GM12878 (cell line): Measurements from ENCODE around the gene PRDM15. TPM values are rescaled to one million over a fixed set of nuclear protein-coding genes. Genes with fewer than 3 reads are reported as not detected.

ENCODE experiments used
- ATAC-seq: fragments of 200-7000 bp; cut with Tn5 transposase; 3 replicates; pipeline ENCODE4 v1.9.1; 2020; ENCODE audit warnings: mild to moderate bottlenecking, moderate library complexity
- BruUV-seq: library from RNA; stranded (reverse); fragments of 400-500 nt; replicated peaks from 2 replicates; lab custom pipeline; 2021; lab: Mats Ljungman, UMichigan
- CTCF ChIA-PET: fragments of 300-600 bp; sonication (Branson Sonifier 250); formaldehyde crosslinking; extraction: SDS; loops from one replicate; lab custom pipeline; 2021; ENCODE audit warnings: inconsistent platforms; lab: Yijun Ruan, JAX
- POLR2A ChIA-PET: fragments of 350-600 bp; formaldehyde crosslinking; extraction: SDS; loops from one replicate; lab custom pipeline; 2021; ENCODE audit warnings: inconsistent platforms; lab: Charles Lee
- RAD21 ChIA-PET: fragments of 300-600 bp; sonication (Branson Sonifier 250); formaldehyde crosslinking; loops from one replicate; lab custom pipeline; 2023; ENCODE audit warnings: antibody characterized with exemption; ENCODE audit not compliant: unreplicated experiment; lab: Charles Lee
- SMC1A ChIA-PET: fragments of 300-600 bp; sonication (Branson Sonifier 250); formaldehyde crosslinking; loops from one replicate; lab custom pipeline; 2023; ENCODE audit not compliant: unreplicated experiment, uncharacterized antibody; lab: Charles Lee
- DNase-seq: peaks from one replicate; pipeline ENCODE4 v3.0.0-alpha.2; 2011; ENCODE audit warnings: low read depth, low spot score
- FAIRE-seq: peaks from 3 replicates; lab custom pipeline; 2011; peaks lifted over from hg19 to GRCh38; lab: Jason Lieb, UNC
- H2AFZ ChIP-seq: 2 replicates; pipeline ENCODE4 v1.6.0; 2011; ENCODE audit warnings: low read depth, low read length, control low read depth; ENCODE audit not compliant: control insufficient read depth
- H3K27ac ChIP-seq: 2 replicates; pipeline ENCODE4 v1.5.1; 2011; ENCODE audit warnings: control low read depth; ENCODE audit not compliant: control insufficient read depth, insufficient read depth
- H3K27me3 ChIP-seq, 2 experiments: replicated peaks in 1 of 2; 2 replicates each; pipeline versions ENCODE4 v1.6.0 to v1.6.1; 2011; ENCODE audit warnings: low read length in 1 of 2; ENCODE audit not compliant: control insufficient read depth in 2 of 2, insufficient read depth in 2 of 2
- H3K36me3 ChIP-seq, 2 experiments: 2 replicates each; pipeline ENCODE4 v1.5.1; 2011; ENCODE audit warnings: low read length in 1 of 2; ENCODE audit not compliant: control insufficient read depth in 2 of 2, insufficient read depth in 2 of 2
- H3K4me1 ChIP-seq: 2 replicates; pipeline ENCODE4 v1.6.1; 2011; ENCODE audit warnings: mild to moderate bottlenecking, low read length, moderate library complexity, mixed read lengths; ENCODE audit not compliant: control insufficient read depth, insufficient read depth
- H3K4me2 ChIP-seq: 2 replicates; pipeline ENCODE4 v1.6.0; 2011; ENCODE audit warnings: control low read depth; ENCODE audit not compliant: control insufficient read depth, insufficient read depth
- H3K4me3 ChIP-seq: fragments of 200-600 bp; sonication (generic); 2 replicates; pipeline ENCODE4 v1.5.1; 2016
- H3K79me2 ChIP-seq: 2 replicates; pipeline ENCODE4 v1.6.0; 2011; ENCODE audit warnings: low read length; ENCODE audit not compliant: control insufficient read depth, insufficient read depth
- H3K9ac ChIP-seq: 2 replicates; pipeline ENCODE4 v1.8.0; 2011; ENCODE audit warnings: low read length, control low read depth, mixed read lengths; ENCODE audit not compliant: control insufficient read depth, insufficient read depth
- H3K9me3 ChIP-seq: replicated peaks from 3 replicates; pipeline ENCODE4 v1.5.1; 2011; ENCODE audit warnings: mild to moderate bottlenecking, low read length; ENCODE audit not compliant: control insufficient read depth, insufficient read depth
- H4K20me1 ChIP-seq: 2 replicates; pipeline ENCODE4 v1.6.0; 2011; ENCODE audit not compliant: control insufficient read depth, insufficient read depth
- CHD2 ChIP-seq: IDR thresholded peaks from 2 replicates; pipeline ENCODE4 v1.6.1; 2011; ENCODE audit warnings: low read depth, low read length, improper control_type of control experiment, borderline replicate concordance
- ETV6 ChIP-seq, 2 experiments: fragments of 450-650 bp in 1 of 2; IDR thresholded peaks in 1 of 2; conservative IDR thresholded peaks in 1 of 2; 2 replicates each; pipeline ENCODE4 v1.6.1; 2014; ENCODE audit warnings: antibody characterized with exemption in 1 of 2, borderline replicate concordance in 1 of 2, low read depth in 1 of 2, mild to moderate bottlenecking in 1 of 2, moderate library complexity in 1 of 2
- HCFC1 ChIP-seq: fragments of 150-350 bp; IDR thresholded peaks from 2 replicates; pipeline ENCODE4 v1.6.1; 2014; ENCODE audit warnings: low read length
- HDGF ChIP-seq: fragments of 450-650 bp; IDR thresholded peaks from 2 replicates; pipeline ENCODE4 v1.6.1; 2016; ENCODE audit warnings: antibody characterized with exemption
- NRF1 ChIP-seq: conservative IDR thresholded peaks from 2 replicates; pipeline ENCODE4 v1.6.1; 2011; ENCODE audit warnings: mild to moderate bottlenecking, low read depth, low read length, improper control_type of control experiment
- ZBED1 ChIP-seq: IDR thresholded peaks from 2 replicates; pipeline ENCODE4 v1.6.1; 2016; ENCODE audit warnings: borderline replicate concordance
- ZSCAN29 ChIP-seq: fragments of 450-650 bp; IDR thresholded peaks from 2 replicates; pipeline ENCODE4 v1.6.1; 2017; ENCODE audit warnings: mild to moderate bottlenecking, moderate library complexity
- WGBS: methylation state at CpG from one replicate; pipeline ENCODE4 v1.1.6; 2016; ENCODE audit warnings: low lambda C conversion rate; ENCODE audit not compliant: insufficient replicate concordance, insufficient coverage; ENCODE audit errors: missing lambda C conversion rate; 5-methylcytosine and 5-hydroxymethylcytosine counted together
- in situ Hi-C: fragments of 300-500 bp; cut with MboI; formaldehyde crosslinking; loops from 9 replicates; pipeline ENCODE4 v1.14.3; 2018; ENCODE audit warnings: mixed read lengths
- intact Hi-C: fragments of 100-400 bp; cut with micrococcal nuclease; formaldehyde crosslinking; loops from one replicate; pipeline ENCODE4 v1.14.2; 2022; ENCODE audit not compliant: unreplicated experiment
- polyA plus RNA-seq, 11 experiments: library from polyadenylated mRNA; depleted of rRNA in 4 of 11; unstranded in 6 of 11; stranded (reverse) in 5 of 11; fragments of >200 nt; fragmentation: Nextera tagmentation in 4 of 11; fragmentation: Illumina TruSeq in 1 of 11; extraction: Ambion mirVana in 4 of 11; extraction: Trizol in 1 of 11; gene quantifications; 1 replicate in 1 of 11; 2 replicates in 10 of 11; pipeline versions ENCODE4 v1.2.1 to v1.2.3, GENCODE V29; 2011 to 2016; ENCODE audit warnings: inconsistent platforms in 2 of 11, missing spikeins in 2 of 11, low read depth in 1 of 11
- total RNA-seq, 4 experiments: library from RNA; depleted of rRNA in 3 of 4; stranded (reverse); fragments of >200 nt in 3 of 4; fragmentation: Illumina TruSeq in 1 of 4; extraction: Trizol in 1 of 4; gene quantifications; 2 replicates each; pipeline versions ENCODE4 v1.2.1 to v1.2.3, GENCODE V29; 2013 to 2021
- TF ChIP-seq, protein P1 (sequence below): IDR thresholded peaks from 2 replicates; pipeline ENCODE4 v1.6.1; 2012; ENCODE audit warnings: mild to moderate bottlenecking, low read depth, low read length
- TF ChIP-seq, protein P2 (sequence below): fragments of 450-650 bp; formaldehyde crosslinking; IDR thresholded peaks from 2 replicates; pipeline ENCODE4 v1.5.0; 2022; ENCODE audit warnings: mild to moderate bottlenecking, missing genetic modification characterization
- TF ChIP-seq, protein P3 (sequence below): IDR thresholded peaks from 2 replicates; pipeline ENCODE4 v1.6.1; 2012; ENCODE audit warnings: improper control_type of control experiment, low read depth, low read length; ENCODE audit not compliant: insufficient replicate concordance

PRDM15 gene
- total and polyA plus RNA-seq, 10 of the 15 experiments (the other 5 are each of a cell fraction or from before 2014, with no cell fraction given), result 2.2 to 16.0 (median 8.6) TPM

DNA sequence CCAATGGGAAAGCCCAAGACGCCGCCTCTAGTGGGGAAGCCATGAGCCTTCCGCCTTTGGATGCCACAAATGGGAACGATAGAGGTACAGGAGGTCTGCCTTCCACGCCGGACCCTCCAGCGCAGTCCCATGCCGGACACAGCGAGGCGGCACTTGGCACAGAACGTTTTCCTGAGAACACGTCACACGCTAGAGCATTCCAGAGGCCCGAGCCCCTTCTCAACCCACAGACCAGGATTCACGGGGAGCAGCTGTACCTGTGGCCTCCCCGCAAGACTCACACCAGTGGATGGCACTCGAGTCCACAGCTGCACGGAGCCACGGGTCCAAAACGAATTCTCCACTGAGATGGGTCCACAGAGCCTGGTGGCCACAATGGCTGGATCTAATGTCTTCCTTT, 80.8 kb downstream of the PRDM15 start:
- FAIRE-seq (no peak), DNase-seq (no peak), ATAC-seq (no peak)
- no TSS peak for BruUV-seq
- intact Hi-C loops (no loop called here), in situ Hi-C loops (no loop called here)
- Histone ChIP-seq H3K27me3 (no peaks in the 10 kb centered on the region), H3K9me3 (no peaks in the 10 kb centered on the region), H3K9ac (no peak overlapping the region), H4K20me1 (no peaks in the 10 kb centered on the region), H2AFZ (no peak overlapping the region), H3K36me3 (peaks cover 13 to 36% of the 10 kb centered on the region in 2 experiments), H3K4me1 (no peaks in the 10 kb centered on the region), H3K4me2 (no peak overlapping the region), H3K27ac (no peak overlapping the region), H3K79me2 (no peaks in the 10 kb centered on the region), H3K4me3 (no peak overlapping the region)
- ChIA-PET CTCF (interaction anchor here (0.8 kb wide), 1 partner anchor 186 kb away, joined by 3 read pairs; no protein-coding TSS in a partner anchor), SMC1A (interaction anchor here (0.6 kb wide), 1 partner anchor 487 kb away, joined by 3 read pairs; no protein-coding TSS in a partner anchor), POLR2A (no interaction called here), RAD21 (no interaction called here)
- 94% methylated on average over 20 of the region's 20 CpGs for WGBS
- TF ChIP-seq ZSCAN29 (no peak), ETV6 (conservative IDR thresholded peaks at IDR 0.05 in 1 of 2, IDR thresholded peaks at IDR 0.05 in 1 of 2; ENCODE audit: borderline replicate concordance in 1 of 2, low read depth in 1 of 2) (no peak), NRF1 (no peak), CHD2 (no peak), HDGF (no peak), ZBED1 (no peak), HCFC1 (no peak)
- TF ChIP-seq, protein P1, sequence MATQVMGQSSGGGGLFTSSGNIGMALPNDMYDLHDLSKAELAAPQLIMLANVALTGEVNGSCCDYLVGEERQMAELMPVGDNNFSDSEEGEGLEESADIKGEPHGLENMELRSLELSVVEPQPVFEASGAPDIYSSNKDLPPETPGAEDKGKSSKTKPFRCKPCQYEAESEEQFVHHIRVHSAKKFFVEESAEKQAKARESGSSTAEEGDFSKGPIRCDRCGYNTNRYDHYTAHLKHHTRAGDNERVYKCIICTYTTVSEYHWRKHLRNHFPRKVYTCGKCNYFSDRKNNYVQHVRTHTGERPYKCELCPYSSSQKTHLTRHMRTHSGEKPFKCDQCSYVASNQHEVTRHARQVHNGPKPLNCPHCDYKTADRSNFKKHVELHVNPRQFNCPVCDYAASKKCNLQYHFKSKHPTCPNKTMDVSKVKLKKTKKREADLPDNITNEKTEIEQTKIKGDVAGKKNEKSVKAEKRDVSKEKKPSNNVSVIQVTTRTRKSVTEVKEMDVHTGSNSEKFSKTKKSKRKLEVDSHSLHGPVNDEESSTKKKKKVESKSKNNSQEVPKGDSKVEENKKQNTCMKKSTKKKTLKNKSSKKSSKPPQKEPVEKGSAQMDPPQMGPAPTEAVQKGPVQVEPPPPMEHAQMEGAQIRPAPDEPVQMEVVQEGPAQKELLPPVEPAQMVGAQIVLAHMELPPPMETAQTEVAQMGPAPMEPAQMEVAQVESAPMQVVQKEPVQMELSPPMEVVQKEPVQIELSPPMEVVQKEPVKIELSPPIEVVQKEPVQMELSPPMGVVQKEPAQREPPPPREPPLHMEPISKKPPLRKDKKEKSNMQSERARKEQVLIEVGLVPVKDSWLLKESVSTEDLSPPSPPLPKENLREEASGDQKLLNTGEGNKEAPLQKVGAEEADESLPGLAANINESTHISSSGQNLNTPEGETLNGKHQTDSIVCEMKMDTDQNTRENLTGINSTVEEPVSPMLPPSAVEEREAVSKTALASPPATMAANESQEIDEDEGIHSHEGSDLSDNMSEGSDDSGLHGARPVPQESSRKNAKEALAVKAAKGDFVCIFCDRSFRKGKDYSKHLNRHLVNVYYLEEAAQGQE, result no peak
- TF ChIP-seq, protein P2, sequence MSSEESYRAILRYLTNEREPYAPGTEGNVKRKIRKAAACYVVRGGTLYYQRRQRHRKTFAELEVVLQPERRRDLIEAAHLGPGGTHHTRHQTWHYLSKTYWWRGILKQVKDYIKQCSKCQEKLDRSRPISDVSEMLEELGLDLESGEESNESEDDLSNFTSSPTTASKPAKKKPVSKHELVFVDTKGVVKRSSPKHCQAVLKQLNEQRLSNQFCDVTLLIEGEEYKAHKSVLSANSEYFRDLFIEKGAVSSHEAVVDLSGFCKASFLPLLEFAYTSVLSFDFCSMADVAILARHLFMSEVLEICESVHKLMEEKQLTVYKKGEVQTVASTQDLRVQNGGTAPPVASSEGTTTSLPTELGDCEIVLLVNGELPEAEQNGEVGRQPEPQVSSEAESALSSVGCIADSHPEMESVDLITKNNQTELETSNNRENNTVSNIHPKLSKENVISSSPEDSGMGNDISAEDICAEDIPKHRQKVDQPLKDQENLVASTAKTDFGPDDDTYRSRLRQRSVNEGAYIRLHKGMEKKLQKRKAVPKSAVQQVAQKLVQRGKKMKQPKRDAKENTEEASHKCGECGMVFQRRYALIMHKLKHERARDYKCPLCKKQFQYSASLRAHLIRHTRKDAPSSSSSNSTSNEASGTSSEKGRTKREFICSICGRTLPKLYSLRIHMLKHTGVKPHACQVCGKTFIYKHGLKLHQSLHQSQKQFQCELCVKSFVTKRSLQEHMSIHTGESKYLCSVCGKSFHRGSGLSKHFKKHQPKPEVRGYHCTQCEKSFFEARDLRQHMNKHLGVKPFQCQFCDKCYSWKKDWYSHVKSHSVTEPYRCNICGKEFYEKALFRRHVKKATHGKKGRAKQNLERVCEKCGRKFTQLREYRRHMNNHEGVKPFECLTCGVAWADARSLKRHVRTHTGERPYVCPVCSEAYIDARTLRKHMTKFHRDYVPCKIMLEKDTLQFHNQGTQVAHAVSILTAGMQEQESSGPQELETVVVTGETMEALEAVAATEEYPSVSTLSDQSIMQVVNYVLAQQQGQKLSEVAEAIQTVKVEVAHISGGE (CRISPR knock-in tag), result no peak
- TF ChIP-seq, protein P3, sequence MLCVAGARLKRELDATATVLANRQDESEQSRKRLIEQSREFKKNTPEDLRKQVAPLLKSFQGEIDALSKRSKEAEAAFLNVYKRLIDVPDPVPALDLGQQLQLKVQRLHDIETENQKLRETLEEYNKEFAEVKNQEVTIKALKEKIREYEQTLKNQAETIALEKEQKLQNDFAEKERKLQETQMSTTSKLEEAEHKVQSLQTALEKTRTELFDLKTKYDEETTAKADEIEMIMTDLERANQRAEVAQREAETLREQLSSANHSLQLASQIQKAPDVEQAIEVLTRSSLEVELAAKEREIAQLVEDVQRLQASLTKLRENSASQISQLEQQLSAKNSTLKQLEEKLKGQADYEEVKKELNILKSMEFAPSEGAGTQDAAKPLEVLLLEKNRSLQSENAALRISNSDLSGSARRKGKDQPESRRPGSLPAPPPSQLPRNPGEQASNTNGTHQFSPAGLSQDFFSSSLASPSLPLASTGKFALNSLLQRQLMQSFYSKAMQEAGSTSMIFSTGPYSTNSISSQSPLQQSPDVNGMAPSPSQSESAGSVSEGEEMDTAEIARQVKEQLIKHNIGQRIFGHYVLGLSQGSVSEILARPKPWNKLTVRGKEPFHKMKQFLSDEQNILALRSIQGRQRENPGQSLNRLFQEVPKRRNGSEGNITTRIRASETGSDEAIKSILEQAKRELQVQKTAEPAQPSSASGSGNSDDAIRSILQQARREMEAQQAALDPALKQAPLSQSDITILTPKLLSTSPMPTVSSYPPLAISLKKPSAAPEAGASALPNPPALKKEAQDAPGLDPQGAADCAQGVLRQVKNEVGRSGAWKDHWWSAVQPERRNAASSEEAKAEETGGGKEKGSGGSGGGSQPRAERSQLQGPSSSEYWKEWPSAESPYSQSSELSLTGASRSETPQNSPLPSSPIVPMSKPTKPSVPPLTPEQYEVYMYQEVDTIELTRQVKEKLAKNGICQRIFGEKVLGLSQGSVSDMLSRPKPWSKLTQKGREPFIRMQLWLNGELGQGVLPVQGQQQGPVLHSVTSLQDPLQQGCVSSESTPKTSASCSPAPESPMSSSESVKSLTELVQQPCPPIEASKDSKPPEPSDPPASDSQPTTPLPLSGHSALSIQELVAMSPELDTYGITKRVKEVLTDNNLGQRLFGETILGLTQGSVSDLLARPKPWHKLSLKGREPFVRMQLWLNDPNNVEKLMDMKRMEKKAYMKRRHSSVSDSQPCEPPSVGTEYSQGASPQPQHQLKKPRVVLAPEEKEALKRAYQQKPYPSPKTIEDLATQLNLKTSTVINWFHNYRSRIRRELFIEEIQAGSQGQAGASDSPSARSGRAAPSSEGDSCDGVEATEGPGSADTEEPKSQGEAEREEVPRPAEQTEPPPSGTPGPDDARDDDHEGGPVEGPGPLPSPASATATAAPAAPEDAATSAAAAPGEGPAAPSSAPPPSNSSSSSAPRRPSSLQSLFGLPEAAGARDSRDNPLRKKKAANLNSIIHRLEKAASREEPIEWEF, result no peak
